Large intestine (tissue), 3 donors: Measurements from ENCODE around the gene PDZRN4. TPM values are rescaled to one million over a fixed set of nuclear protein-coding genes. Genes with fewer than 3 reads are reported as not detected.

ENCODE experiments used
- DNase-seq, 2 donors: peaks; one replicate each; pipeline versions ENCODE4 v3.0.0 to v3.0.0-alpha.2; 2013
- H3K27ac ChIP-seq: one replicate; pipeline ENCODE4 v1.5.1; 2013; ENCODE audit warnings: low read length
- H3K27me3 ChIP-seq: 2 replicates; pipeline ENCODE4 v1.6.1; 2013; ENCODE audit warnings: low read length; ENCODE audit not compliant: control insufficient read depth, insufficient read depth
- H3K36me3 ChIP-seq: 2 replicates; pipeline ENCODE4 v1.6.1; 2013; ENCODE audit warnings: low read length; ENCODE audit not compliant: control insufficient read depth, insufficient read depth
- H3K4me1 ChIP-seq: one replicate; pipeline ENCODE4 v1.6.1; 2013; ENCODE audit warnings: low read length; ENCODE audit not compliant: control insufficient read depth, insufficient read depth
- H3K4me3 ChIP-seq: one replicate; pipeline ENCODE4 v1.5.1; 2013; ENCODE audit warnings: low read length
- H3K9me3 ChIP-seq: one replicate; pipeline ENCODE4 v1.6.1; 2013; ENCODE audit warnings: mild to moderate bottlenecking, low read depth, low read length, moderate library complexity; ENCODE audit not compliant: control insufficient read depth
- WGBS: methylation state at CpG from one replicate; pipeline ENCODE4 v1.1.5; 2013; ENCODE audit warnings: low lambda C conversion rate; ENCODE audit not compliant: insufficient coverage; 5-methylcytosine and 5-hydroxymethylcytosine counted together
- polyA plus RNA-seq: library from polyadenylated mRNA; unstranded; fragments of 120-200 nt; gene quantifications from one replicate; pipeline ENCODE4 v1.2.1, GENCODE V29; 2013

PDZRN4 gene
- polyA plus RNA-seq, 1 donor = 3.2 TPM

- 71% methylated on average over 3 of the region's 7 CpGs for WGBS
- no peak for DNase-seq
- no peaks in the 10 kb centered on the region for H3K4me1 ChIP-seq
- H3K9me3 ChIP-seq = no peaks in the 10 kb centered on the region
- H3K36me3 ChIP-seq = no peaks in the 10 kb centered on the region
- no peak overlapping the region for H3K4me3 ChIP-seq
- no peak overlapping the region for H3K27ac ChIP-seq
- H3K27me3 ChIP-seq = no peaks in the 10 kb centered on the region
Measured at GRCh38 chr12:41213107-41213506, 25.0 kb downstream of the PDZRN4 start.

DNA sequence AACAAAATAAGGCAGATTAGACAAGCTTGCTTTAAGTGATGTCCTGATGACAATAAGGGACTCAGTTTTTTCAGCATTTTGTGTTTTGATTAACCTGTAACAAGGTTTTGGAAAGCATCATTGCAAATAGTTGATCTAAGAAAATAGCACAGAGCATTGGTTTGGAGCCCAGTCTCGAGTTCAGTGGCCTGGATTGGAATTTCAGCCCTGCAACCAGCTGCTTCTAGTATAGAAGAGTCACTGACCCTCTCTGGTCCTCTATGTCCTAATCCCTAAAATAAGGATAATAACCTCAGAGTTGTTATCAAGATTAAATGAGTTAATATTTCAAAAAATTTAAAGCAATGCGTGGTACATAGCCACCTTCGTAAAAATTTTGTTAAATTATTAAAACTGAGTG lies 25.5 kb downstream of the PDZRN4 start:
- Histone ChIP-seq H3K36me3 (no peaks in the 10 kb centered on the region), H3K27me3 (no peaks in the 10 kb centered on the region), H3K4me1 (no peaks in the 10 kb centered on the region), H3K9me3 (no peaks in the 10 kb centered on the region), H3K4me3 (no peak overlapping the region), H3K27ac (no peak overlapping the region)
- WGBS = 100% methylated on average over 2 of the region's 3 CpGs
- no peak for DNase-seq

DNA sequence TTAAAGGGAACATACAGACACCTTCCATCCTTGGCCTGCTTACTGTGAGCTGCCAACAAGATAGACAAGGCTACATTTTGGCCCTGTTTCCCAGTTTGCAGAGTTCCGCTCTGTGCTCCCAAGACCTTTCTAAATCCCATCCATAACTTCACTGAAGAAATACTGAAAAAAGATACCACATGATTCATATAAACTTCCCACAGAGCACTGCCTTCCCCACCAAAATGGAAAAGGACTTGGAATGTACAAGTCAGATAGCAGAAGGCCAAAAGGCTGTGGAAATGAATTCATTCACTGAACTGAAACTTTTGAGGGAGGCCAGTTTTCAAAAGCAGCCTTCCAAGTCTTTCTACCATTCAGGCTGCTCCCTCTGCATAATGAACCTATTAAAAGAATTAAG lies 29.6 kb downstream of the PDZRN4 start:
- Histone ChIP-seq H3K27me3 (no peaks in the 10 kb centered on the region), H3K9me3 (no peaks in the 10 kb centered on the region), H3K4me1 (no peaks in the 10 kb centered on the region), H3K4me3 (no peak overlapping the region), H3K27ac (no peak overlapping the region), H3K36me3 (no peaks in the 10 kb centered on the region)
- DNase-seq = no peak
- no CpG with 5 or more reads among the region's 1 CpG for WGBS

DNA sequence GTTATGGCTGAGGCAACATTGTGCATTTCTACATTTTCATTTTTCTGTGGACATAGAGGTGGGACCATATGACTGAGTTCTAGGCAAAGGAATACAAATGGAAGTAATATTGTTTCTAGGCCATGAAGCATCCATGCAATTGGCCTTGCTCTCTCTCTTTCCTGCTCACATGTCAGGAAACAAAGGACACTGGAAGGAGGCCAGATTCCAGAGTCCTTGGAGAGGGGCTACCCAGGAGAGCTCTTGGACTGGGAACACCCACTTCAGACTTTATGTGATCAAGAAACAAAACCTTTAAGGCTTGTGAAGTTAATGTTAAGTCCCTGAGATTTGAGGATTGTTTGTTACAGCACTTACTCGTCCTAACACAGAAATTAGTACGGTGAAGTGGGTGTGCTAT lies 32.8 kb downstream of the PDZRN4 start:
- H3K9me3 ChIP-seq = no peaks in the 10 kb centered on the region
- WGBS = 100% methylated on average over 2 of the region's 2 CpGs
- H3K36me3 ChIP-seq = no peaks in the 10 kb centered on the region
- DNase-seq = no peak
- no peak overlapping the region for H3K27ac ChIP-seq
- H3K27me3 ChIP-seq = no peaks in the 10 kb centered on the region
- H3K4me3 ChIP-seq = no peak overlapping the region
- H3K4me1 ChIP-seq = no peaks in the 10 kb centered on the region

DNA sequence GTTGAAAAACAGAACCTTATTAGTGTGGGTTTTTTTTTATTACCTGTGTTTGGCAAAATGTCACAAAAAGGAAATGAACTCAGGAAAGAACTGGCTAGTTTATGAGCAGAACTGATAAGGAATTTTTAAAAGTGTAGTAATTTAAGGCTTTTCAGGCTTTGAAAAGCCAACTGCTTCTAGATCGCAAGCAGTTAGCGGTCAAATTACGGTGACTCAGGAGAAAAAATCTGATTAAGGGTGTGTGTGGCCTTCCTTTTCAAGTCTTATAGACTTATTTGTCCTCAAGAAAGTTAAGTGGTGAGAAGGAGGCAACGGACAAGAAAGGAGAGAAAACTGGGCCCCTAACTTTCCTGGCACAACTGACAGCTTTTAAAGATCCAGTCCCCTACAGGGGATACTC lies 33.4 kb downstream of the PDZRN4 start:
- H3K27me3 ChIP-seq = no peaks in the 10 kb centered on the region
- H3K36me3 ChIP-seq = no peaks in the 10 kb centered on the region
- DNase-seq = no peak
- no peaks in the 10 kb centered on the region for H3K4me1 ChIP-seq
- WGBS = no CpG with 5 or more reads among the region's 4 CpGs
- H3K27ac ChIP-seq = no peak overlapping the region
- H3K4me3 ChIP-seq = no peak overlapping the region
- no peaks in the 10 kb centered on the region for H3K9me3 ChIP-seq

- no peaks in the 10 kb centered on the region for H3K27me3 ChIP-seq
- H3K36me3 ChIP-seq = no peaks in the 10 kb centered on the region
- H3K9me3 ChIP-seq = no peaks in the 10 kb centered on the region
- WGBS = no CpG with 5 or more reads among the region's 3 CpGs
- no peak overlapping the region for H3K27ac ChIP-seq
- no peak for DNase-seq
- H3K4me1 ChIP-seq = no peaks in the 10 kb centered on the region
- H3K4me3 ChIP-seq = no peak overlapping the region
Measured at GRCh38 chr12:41223600-41223999, 35.5 kb downstream of the PDZRN4 start.

DNA sequence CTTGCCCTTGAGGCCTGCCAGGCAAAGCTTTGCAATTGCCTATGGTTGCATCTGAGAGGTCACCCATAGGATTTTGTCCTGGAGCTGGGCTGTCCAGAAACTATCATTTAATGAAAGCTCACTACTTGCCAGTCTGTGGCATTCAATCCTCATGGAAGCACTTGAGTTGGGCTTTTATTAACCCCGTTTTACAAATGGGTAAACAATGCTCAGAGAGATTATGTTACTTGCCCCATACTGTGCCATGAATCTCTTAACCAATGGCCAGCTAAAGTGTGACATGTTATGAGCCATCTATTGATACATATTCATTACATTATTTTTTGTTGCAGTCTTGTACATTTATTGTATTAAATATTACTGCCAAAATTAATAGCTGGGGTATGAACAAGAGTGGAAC lies 35.9 kb downstream of the PDZRN4 start:
- no peak overlapping the region for H3K27ac ChIP-seq
- no peaks in the 10 kb centered on the region for H3K36me3 ChIP-seq
- no peak for DNase-seq
- H3K4me1 ChIP-seq = no peaks in the 10 kb centered on the region
- WGBS = no CpG with 5 or more reads among the region's 1 CpG
- H3K9me3 ChIP-seq = no peaks in the 10 kb centered on the region
- no peaks in the 10 kb centered on the region for H3K27me3 ChIP-seq
- no peak overlapping the region for H3K4me3 ChIP-seq

- no peak overlapping the region for H3K4me3 ChIP-seq
- H3K27ac ChIP-seq = no peak overlapping the region
- H3K9me3 ChIP-seq = no peaks in the 10 kb centered on the region
- DNase-seq = no peak
- H3K4me1 ChIP-seq = no peaks in the 10 kb centered on the region
- H3K27me3 ChIP-seq = no peaks in the 10 kb centered on the region
- 71% methylated on average over 1 of the region's 1 CpG for WGBS
- H3K36me3 ChIP-seq = no peaks in the 10 kb centered on the region
Measured at GRCh38 chr12:41225179-41225578, 37.1 kb downstream of the PDZRN4 start.

DNA sequence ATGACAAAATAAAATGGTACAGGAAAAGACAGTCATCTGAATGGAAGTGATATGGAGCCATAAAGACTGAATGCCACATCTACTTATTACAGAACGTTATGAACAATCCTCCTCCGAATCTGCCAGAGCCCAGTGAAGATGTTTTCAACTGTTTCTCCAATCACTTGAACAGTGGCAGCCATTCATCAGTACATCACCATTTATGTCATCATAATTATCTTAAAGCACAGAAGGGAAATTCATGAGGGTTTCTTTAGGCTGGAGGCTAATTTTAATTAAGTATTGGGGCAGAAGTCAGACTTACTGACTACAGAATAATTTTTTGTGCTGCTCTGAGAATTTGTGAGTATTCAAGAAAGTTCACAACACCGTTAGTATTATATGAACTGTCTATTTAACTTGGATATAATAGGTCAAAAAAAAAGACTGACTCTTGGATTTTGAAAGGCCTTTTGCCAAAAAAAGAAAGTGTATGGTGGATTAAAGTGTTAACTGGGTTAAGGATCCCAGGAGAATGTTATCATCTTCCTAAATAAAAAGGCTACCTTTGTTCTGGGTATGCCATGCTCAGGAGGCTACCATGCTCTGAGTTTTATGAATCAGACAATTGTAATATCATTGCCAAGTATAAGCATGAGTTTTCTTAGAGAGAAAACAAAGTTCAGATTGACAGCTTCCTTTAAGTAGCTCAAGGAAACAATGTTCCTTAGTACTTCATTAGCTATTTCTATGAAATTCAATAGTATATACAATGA lies 40.1 kb downstream of the PDZRN4 start:
- H3K4me1 ChIP-seq = no peaks in the 10 kb centered on the region
- WGBS = 83% methylated on average over 1 of the region's 3 CpGs

DNA sequence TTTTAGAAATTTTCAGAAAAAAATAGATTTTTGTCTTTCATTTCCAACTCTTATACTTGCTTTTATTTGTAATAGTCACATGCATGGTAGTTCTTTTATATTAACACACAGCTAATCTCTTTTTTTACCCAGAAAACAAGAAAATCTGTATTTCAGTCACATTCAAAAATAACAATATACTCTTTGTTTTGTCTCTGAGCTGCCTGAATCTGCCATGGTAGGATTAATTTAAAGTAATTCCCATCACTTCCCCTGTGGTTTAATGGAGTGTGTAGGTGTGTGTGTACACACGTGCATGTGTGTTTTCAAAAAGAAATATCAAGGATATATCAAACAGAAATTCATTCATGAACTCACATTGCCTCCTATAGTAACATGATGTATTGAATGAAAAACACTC lies 42.6 kb downstream of the PDZRN4 start:
- WGBS = 83% methylated on average over 1 of the region's 1 CpG
- Histone ChIP-seq H3K27ac (no peak overlapping the region), H3K27me3 (no peaks in the 10 kb centered on the region), H3K9me3 (no peaks in the 10 kb centered on the region), H3K36me3 (no peaks in the 10 kb centered on the region), H3K4me3 (no peak overlapping the region), H3K4me1 (no peaks in the 10 kb centered on the region)
- DNase-seq = no peak

More for the DNA sequence above, 40.1 kb downstream of the PDZRN4 start:
- no peak overlapping the region for H3K4me3 ChIP-seq
- no peak for DNase-seq
- no peaks in the 10 kb centered on the region for H3K36me3 ChIP-seq
- H3K9me3 ChIP-seq = no peaks in the 10 kb centered on the region
- H3K27me3 ChIP-seq = no peaks in the 10 kb centered on the region
- no peak overlapping the region for H3K27ac ChIP-seq

- no peaks in the 10 kb centered on the region for H3K27me3 ChIP-seq
- no peaks in the 10 kb centered on the region for H3K4me1 ChIP-seq
- no peak overlapping the region for H3K27ac ChIP-seq
- H3K9me3 ChIP-seq = no peaks in the 10 kb centered on the region
- no CpG with 5 or more reads among the region's 4 CpGs for WGBS
- H3K4me3 ChIP-seq = no peak overlapping the region
- no peaks in the 10 kb centered on the region for H3K36me3 ChIP-seq
- DNase-seq = no peak
Measured at GRCh38 chr12:41234692-41235091, 46.6 kb downstream of the PDZRN4 start.
